ENCODE results near the gene CBX3.

DNA sequence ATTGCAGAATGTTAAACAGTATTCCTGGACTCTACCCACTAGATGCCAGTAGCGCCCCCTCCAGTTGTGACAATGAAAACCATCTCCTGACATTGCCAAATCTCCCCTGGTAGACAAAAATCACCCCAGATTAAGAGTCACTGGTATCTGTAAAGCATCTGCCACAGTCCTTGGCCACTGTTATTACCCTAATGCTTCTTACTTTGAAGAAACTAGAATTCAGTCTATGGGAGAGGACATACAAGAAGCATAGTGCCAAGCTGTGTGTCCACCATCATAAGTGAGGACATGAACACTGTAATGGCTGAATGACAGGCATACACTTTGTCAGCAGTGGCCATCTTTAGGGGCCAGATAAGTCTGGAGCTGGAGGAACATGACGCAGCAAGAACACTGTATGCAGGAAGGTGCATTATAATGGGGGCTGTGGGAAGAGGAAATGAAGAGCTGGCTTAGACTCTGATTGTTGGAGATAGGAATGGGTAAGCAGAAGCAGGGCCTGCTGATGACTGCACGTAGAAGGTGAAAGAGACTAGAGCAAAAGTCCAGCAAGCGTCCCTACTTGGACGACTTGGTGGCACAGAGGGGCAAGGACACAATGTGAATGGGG lies 32.5 kb downstream of the CBX3 start:
- TF ChIP-seq CTCF (IDR thresholded peaks at IDR 0.05; ENCODE audit: insufficient read depth, low read depth, low read length), result no peak
- no peak for TF ChIP-seq EZH2 (IDR thresholded peaks at IDR 0.05; ENCODE audit: insufficient read depth, low read length)
